ENCODE results near the gene NPAS3. TPM values are rescaled to one million over a fixed set of nuclear protein-coding genes. Genes with fewer than 3 reads are reported as not detected.

Gene NPAS3
- total RNA-seq, 4 donors from 2014 or later = 4.0 to 12.2 (median 5.6) TPM

DNA sequence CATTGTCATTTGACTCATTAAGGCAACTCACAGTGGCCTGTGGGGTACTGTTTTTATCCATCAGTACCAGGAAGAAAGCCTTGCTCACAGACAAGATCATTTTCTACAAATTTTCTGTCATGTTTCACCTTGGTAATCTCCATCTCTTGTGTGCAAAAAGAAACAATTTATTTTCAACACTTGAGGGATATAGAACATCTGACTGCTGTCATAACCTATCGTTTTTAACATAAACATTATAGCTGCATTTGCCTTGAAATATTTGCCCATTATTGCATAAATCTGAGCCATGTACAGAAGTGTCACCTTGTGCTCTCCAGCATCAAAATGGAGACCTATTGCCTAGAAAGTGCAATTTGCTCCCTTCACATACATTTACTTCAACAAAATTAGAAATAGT, 300.8 kb downstream of the NPAS3 start:
- TF ChIP-seq, protein P1, sequence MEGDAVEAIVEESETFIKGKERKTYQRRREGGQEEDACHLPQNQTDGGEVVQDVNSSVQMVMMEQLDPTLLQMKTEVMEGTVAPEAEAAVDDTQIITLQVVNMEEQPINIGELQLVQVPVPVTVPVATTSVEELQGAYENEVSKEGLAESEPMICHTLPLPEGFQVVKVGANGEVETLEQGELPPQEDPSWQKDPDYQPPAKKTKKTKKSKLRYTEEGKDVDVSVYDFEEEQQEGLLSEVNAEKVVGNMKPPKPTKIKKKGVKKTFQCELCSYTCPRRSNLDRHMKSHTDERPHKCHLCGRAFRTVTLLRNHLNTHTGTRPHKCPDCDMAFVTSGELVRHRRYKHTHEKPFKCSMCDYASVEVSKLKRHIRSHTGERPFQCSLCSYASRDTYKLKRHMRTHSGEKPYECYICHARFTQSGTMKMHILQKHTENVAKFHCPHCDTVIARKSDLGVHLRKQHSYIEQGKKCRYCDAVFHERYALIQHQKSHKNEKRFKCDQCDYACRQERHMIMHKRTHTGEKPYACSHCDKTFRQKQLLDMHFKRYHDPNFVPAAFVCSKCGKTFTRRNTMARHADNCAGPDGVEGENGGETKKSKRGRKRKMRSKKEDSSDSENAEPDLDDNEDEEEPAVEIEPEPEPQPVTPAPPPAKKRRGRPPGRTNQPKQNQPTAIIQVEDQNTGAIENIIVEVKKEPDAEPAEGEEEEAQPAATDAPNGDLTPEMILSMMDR (IDR thresholded peaks at IDR 0.05) = no peak
- no peak for TF ChIP-seq POLR2A (IDR thresholded peaks at IDR 0.05)
- intact Hi-C loops (cut with DNase I) = no loop called here
- Histone ChIP-seq H3K27ac (no peak overlapping the region), H3K36me3 (no peaks in the 10 kb centered on the region), H3K27me3 (no peaks in the 10 kb centered on the region), H3K4me1 (no peaks in the 10 kb centered on the region), H3K9me3 (no peaks in the 10 kb centered on the region), H3K4me3 (replicated peaks in 1 of 3) (no peak overlapping the region)
- 85 to 93% methylated on average over 1 of the region's 1 CpG for WGBS, 2 donors
- DNase-seq = no peak

DNA sequence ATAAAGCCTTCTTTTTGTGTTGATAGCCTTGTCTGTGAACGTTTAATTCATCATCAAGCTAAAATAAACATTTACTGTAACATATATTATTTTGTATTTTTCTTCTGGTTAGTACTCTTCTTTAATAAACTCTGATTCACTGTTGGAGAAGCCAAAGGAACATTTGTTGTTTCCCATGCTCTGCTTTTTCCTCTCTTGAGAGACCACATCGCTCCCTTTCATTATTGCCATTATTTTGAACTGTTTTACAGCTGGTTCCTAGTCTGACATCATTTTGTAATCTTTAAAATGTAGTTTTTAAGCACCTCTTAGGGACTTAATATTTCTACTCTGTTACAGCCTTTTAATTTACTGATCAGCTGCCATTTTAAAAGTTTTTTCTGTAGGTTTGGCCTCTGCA, 301.8 kb downstream of the NPAS3 start:
- Histone ChIP-seq H3K4me1 (no peaks in the 10 kb centered on the region), H3K27ac (no peak overlapping the region), H3K4me3 (replicated peaks in 1 of 3) (no peak overlapping the region), H3K9me3 (no peaks in the 10 kb centered on the region), H3K27me3 (no peaks in the 10 kb centered on the region), H3K36me3 (no peaks in the 10 kb centered on the region)
- WGBS, 2 donors = 70 to 73% methylated on average over 2 of the region's 2 CpGs
- intact Hi-C loops (cut with DNase I) = no loop called here
- TF ChIP-seq POLR2A (IDR thresholded peaks at IDR 0.05) = no peak
- TF ChIP-seq, protein P1 (IDR thresholded peaks at IDR 0.05) = no peak
- no peak for DNase-seq

DNA sequence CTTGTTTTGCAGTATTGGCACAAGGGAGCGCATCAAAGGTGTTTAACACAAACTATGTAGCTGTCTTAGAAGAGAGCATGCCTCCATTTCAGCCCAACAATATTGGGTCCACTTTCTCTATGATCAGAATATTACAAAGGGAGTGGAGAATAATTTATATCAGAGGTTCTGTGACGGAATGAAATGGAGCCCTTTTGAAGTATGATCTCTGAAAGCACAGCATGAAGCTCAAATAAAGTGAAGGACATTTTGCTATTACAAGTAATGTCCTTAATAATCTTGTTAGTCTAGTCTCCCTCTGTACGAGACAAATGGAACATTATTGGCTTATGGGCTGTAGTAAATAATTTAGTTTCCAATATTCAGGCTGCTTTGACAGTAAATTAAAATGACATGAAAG, 302.7 kb downstream of the NPAS3 start:
- no peak for TF ChIP-seq POLR2A (IDR thresholded peaks at IDR 0.05)
- TF ChIP-seq, protein P1 (IDR thresholded peaks at IDR 0.05) = no peak
- Histone ChIP-seq H3K36me3 (no peaks in the 10 kb centered on the region), H3K27me3 (no peaks in the 10 kb centered on the region), H3K4me1 (no peaks in the 10 kb centered on the region), H3K4me3 (replicated peaks in 1 of 3) (no peak overlapping the region), H3K9me3 (no peaks in the 10 kb centered on the region), H3K27ac (no peak overlapping the region)
- WGBS, 2 donors = 94 to 96% methylated on average over 3 of the region's 3 CpGs
- DNase-seq = no peak
- intact Hi-C loops (cut with DNase I) = no loop called here

- intact Hi-C loops (cut with DNase I) = no loop called here
- H3K27me3 ChIP-seq = no peaks in the 10 kb centered on the region
- TF ChIP-seq, protein P1 (IDR thresholded peaks at IDR 0.05) = no peak
- TF ChIP-seq POLR2A (IDR thresholded peaks at IDR 0.05) = no peak
- H3K4me3 ChIP-seq (replicated peaks in 1 of 3) = no peak overlapping the region
- no peaks in the 10 kb centered on the region for H3K4me1 ChIP-seq
- WGBS, 2 donors = 89 to 90% methylated on average over 6 of the region's 6 CpGs
- no peak for DNase-seq
- H3K27ac ChIP-seq = no peak overlapping the region
- H3K36me3 ChIP-seq = no peaks in the 10 kb centered on the region
- H3K9me3 ChIP-seq = no peaks in the 10 kb centered on the region
These were observed 310.6 kb downstream of the NPAS3 start for GRCh38 chr14:33249233-33249820.

GRCh38 chr14:33250963-33251362, 312.3 kb downstream of the NPAS3 start:
- intact Hi-C loops (cut with DNase I) = no loop called here
- 83 to 86% methylated on average over 2 of the region's 2 CpGs for WGBS, 2 donors
- no peak for DNase-seq

More at GRCh38 chr14:33250963-33251362, 312.3 kb downstream of the NPAS3 start:
- TF ChIP-seq POLR2A (IDR thresholded peaks at IDR 0.05) = no peak
- TF ChIP-seq, protein P1 (IDR thresholded peaks at IDR 0.05) = no peak
- no peak overlapping the region for H3K4me3 ChIP-seq (replicated peaks in 1 of 3)
- no peak overlapping the region for H3K27ac ChIP-seq
- no peaks in the 10 kb centered on the region for H3K27me3 ChIP-seq
- no peaks in the 10 kb centered on the region for H3K9me3 ChIP-seq
- H3K4me1 ChIP-seq = no peaks in the 10 kb centered on the region
- no peaks in the 10 kb centered on the region for H3K36me3 ChIP-seq
